GDM1 (cell line): ENCODE results near the gene HCAR3.

ENCODE experiments used
- DNase-seq: peaks from one replicate; lab custom pipeline; 2025; lab: John Stamatoyannopoulos, UW

Gene HCAR3

GRCh38 chr12:122669397-122670070 lies 47.1 kb downstream of the HCAR3 start:
- no peak for DNase-seq

GRCh38 chr12:122668268-122668667 lies 48.3 kb downstream of the HCAR3 start:
- DNase-seq: no peak

GRCh38 chr12:122665759-122666158 lies 50.9 kb downstream of the HCAR3 start:
- no peak for DNase-seq

- DNase-seq: no peak
These were observed 51.3 kb downstream of the HCAR3 start for GRCh38 chr12:122665349-122665748.
